CD4-positive, alpha-beta T cell treated with Interleukin-6 at 100 ng/mL for 8 hours (primary cell): Measurements from ENCODE around the gene CSF1.
"Not testable (repeated sequence)": the region's sequence is repeated elsewhere in the genome, so short reads cannot be mapped to it uniquely, and the experiment has no call there.

ENCODE experiments used
- DNase-seq: peaks from one replicate; pipeline ENCODE4 v3.0.0-alpha.2; 2020; ENCODE audit warnings: mixed read lengths, low spot score

Gene CSF1

DNA sequence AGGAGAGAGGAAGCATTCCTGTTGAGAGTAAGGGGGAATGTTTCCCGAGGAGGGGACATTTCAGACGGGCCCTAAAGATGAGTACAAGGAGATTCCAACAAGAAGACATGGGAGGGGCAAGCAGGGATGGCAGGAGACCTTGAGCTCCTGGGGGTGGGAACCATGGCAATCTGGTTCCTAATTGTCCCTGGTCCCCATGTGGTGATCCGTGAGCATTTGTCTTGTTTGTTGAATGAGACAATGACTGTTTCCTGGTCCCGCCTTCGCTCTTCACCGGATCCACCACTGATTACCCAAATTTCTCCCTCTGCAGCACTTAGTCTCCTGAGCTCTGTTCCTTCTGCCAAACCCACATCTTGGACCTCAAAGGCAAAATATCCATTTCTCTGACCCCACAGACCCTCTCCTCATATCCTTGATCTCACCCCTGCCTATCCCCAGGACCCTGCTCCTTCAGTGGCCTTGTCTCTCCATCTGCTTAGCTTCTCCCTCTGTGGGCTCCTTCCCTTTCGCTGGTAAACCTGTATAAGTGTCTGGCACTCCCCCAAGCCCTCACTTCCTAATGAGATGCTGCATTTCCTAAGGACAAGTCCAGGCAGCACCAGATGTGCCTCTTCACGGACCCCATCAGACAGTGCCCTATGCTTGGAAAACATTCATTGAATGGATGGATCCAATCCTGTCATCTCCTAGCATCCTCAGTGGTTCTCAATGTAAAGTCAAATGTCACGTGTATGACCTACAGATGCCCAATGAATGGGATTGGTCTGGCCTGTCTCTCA is 8.3 kb upstream of the CSF1 start:
- DNase-seq = no peak

GRCh38 chr1:109903376-109903930 is 7.2 kb upstream of the CSF1 start:
- no peak for DNase-seq

GRCh38 chr1:109904105-109904817 is 6.4 kb upstream of the CSF1 start:
- no peak for DNase-seq

DNA sequence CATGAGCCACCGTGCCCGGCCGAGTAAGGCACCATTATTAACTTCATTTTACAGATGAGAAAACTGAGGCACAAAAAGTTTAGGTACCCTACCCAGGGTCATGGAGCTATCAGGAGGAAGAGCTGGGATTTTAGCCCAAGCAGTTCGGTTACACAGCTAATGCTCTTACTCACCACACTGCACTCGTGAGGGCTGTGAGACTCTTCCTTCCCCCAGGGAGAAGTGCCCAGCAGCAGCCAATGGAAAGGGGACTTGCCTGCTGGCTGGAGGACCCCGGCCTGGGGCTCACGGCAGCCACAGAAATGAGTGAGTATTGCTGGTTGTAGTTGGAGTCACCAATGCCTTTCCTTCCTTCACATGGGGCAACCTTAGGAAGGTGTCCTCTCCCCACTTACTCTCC is 5.2 kb upstream of the CSF1 start:
- DNase-seq = no peak

GRCh38 chr1:109906160-109906838 is 4.3 kb upstream of the CSF1 start:
- peak; percentile 72 for DNase-seq

DNA sequence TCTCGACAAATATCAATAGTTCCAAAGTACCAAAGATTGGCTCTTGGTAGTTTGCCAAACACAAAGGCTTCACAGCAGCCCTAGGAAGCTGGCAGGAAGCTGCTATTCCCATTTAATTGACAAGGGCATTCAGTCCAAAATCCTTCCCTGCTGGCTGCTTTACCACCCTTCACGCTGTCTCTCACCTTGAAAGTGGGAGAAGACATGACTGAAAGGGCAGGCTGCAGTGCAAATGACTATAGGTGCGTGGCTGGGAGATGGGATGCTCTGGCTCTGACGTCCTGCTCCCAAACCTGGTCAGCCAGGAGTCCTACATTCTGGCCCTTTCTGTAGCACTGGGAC is 3.8 kb upstream of the CSF1 start:
- DNase-seq = no peak

- no peak for DNase-seq
Observed at GRCh38 chr1:109907190-109907774, 3.4 kb upstream of the CSF1 start.

GRCh38 chr1:109908836-109909235 is 1.8 kb upstream of the CSF1 start:
- no peak for DNase-seq

- no peak for DNase-seq
Observed at GRCh38 chr1:109909561-109909960, 1.1 kb upstream of the CSF1 start.

DNA sequence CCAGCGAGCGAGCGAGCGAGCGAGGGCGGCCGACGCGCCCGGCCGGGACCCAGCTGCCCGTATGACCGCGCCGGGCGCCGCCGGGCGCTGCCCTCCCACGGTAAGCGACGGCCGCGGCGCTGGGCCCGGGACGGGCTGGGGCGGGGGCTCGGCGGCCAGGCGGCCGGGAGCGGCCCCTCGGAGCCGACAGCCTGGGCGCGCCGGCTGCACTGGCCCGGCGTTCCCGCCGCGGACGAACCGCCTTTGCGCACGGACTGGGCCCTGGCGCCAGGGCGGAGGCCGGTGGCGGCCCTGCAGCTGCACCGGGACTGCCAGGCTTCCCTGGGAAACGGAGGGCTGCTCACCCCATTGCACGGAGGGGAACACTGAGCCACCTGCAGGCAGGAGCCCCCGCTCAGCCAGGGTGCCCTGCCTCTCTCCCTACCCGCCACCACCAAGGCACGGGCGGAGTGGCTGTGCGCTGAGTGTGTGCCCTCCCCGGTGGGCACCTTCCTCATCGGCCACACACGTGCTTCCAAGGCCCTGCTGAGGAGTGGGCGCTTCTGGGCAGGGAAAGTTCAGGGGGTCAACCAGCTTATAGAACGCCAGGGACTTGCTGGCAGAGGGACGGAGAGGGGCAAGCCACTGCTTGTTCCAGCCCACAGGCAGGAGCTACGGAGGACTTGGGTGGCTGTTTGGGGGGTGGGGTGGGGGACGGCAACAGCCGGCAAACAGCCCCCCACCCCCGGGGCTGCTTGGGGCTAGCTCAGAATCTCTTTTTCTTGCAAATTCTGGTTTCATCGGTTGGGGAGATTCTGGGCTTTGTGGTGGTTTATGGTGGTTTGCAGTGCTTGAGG is 532 bp downstream of the CSF1 start:
- DNase-seq = peak; percentile 15

DNA sequence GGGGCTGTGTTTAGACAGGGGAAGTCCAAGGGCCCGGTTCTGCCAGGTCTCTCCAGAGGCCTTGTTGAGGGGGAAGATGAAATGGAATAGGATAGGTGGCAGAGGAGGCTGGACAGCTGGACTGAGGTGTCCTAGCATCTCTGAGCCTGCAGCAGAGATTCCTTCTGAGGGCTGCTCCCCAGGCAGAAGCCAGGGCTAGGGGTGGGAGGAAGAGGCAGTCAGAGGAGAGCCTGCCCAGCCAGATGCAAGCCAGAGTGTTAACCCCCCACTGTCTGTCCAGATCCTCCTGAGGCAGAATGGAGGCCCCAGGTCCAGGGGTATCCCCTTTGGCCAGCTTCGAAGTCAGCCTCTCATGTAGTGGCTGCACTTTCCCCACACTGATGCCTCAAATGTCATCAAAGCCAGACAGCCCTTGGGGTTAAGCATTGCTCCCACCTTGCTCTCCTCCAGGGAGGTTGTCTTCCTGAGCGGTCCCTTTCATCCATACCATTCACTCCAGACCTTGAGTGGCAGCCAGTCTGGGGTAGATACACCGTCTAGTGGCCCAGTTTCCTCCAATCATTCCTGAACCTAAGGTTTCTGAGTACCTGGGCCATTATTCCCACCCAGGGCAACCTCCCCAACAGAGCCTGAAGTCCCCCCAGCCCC is 1.7 kb downstream of the CSF1 start:
- no peak for DNase-seq

- DNase-seq = no peak
Observed at GRCh38 chr1:109912873-109913272, 2.2 kb downstream of the CSF1 start.

GRCh38 chr1:109913360-109913879 is 2.8 kb downstream of the CSF1 start:
- DNase-seq = no peak

DNA sequence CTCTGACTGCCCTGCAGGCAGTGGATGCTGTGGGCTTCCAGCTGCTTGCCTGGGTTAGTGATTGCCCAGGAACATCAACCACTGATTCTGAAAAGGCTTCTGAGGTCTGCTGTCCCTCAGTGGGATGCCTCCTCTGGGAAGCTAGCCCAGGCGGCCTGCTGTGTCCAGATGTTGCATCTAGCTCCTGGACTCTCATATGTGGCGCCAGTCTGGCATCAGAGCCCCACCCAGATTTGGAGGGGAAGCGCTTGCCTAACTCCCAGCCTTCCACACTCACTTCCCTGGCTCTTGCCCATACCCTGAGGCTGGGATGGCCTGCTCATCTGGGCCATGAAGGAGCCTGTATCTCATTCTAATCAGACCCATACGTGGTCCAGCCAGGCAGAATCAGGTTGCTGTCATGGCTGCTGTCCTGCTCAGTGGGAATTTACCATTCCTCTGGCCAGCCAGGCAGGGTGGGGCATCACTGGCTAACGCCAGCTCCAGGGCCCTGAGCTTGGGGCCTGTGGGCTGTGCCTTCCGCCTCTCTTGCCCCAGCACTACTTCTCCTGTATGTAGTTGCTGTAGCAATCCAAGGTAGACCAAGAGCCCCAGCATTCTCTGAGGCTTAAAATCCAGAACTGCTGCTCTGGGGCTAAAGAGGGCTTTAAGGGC is 4.1 kb downstream of the CSF1 start:
- DNase-seq = no peak

DNA sequence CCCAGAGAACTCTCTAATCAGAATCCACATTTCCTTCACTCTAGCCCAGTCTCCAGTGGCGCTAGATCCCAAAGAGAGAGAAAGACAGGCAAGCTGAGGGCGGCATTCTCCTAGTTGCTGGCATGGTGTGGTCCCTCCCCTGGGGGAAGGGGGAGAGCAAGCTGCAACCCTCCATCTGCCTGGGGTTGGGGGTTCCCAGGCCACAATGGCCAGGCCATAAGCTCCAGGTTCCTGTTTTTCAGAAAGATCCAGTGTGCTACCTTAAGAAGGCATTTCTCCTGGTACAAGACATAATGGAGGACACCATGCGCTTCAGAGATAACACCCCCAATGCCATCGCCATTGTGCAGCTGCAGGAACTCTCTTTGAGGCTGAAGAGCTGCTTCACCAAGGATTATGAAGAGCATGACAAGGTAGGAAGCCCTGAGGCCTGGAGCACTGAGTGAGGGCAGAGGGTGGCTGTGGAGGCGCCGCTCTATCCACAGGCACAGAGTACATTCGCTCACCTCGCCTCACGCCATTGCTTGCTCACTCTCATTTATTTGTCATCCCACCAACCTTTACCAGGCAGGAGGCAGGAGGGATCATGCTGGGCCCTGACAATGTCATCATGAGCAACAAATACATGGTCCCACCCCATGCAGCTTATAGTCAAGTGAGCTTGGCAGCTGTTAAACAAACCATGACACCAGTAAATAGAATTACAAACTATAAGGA is 6.6 kb downstream of the CSF1 start:
- DNase-seq = no peak

- DNase-seq = no peak
Observed at GRCh38 chr1:109917768-109918606, 7.3 kb downstream of the CSF1 start.

- DNase-seq = no peak
Observed at GRCh38 chr1:109918671-109919070, 8.0 kb downstream of the CSF1 start.

DNA sequence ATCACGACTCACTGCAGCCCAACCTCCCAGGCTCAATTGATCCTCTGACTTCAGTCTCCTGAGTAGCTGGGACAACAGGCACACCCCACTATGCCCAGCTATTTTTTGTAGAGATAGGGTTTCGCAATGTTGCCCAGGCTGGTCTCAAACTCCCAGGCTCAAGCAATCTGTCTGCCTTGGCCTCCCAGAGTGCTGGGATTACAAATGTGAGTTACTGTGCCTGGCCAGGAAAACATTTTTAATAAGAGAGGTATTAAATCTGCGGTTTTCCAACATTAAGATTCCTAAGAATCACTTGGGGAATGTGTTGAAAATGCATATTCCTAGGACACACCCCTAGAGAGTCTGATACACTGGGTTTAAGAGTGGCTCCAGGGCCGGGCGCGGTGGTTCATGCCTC is 8.7 kb downstream of the CSF1 start:
- DNase-seq = no peak

DNA sequence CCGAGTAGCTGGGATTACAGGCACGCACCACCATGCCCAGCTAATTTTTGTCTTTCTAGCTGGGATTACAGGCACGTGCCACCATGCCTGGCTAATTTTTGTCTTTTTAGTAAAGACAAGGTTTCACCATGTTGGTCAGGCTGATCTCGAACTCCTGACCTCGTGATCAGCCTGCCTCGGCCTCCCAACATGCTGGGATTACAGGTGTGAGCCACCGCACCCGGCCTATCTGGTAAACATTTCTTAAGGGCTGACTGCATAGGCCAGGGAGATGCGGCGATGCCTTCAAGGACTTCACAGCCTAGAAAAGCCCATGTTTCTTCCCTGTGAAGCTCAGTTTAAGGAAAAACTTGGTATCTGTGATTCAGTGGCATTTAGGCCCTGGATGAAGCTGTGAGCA is 9.7 kb downstream of the CSF1 start:
- DNase-seq = not testable (repeated sequence)
